Breast epithelium (tissue), 3 donors: ENCODE measurements around the gene HAUS8.

Experiments used
- CTCF ChIP-seq, 3 donors: fragments of 450-650 bp; IDR thresholded peaks; one replicate each; pipeline ENCODE4 v1.5.1; 2016 to 2017; ENCODE audit warnings: antibody characterized with exemption in 3 of 3, mild to moderate bottlenecking in 3 of 3, moderate library complexity in 3 of 3
- POLR2A ChIP-seq: fragments of 450-650 bp; IDR thresholded peaks from one replicate; pipeline ENCODE4 v1.6.1; 2016; ENCODE audit warnings: antibody characterized with exemption, mild to moderate bottlenecking, moderate library complexity

GRCh38 chr19:17086834-17087233 lies 11.6 kb upstream of the HAUS8 start:
- TF ChIP-seq CTCF (IDR thresholded peaks at IDR 0.05) (no peak), POLR2A (no peak)
